ENCODE data around the gene ATG12. TPM values are rescaled to one million over a fixed set of nuclear protein-coding genes. Genes with fewer than 3 reads are reported as not detected.
A peak's percentile ranks its signal among the peaks of the same experiment; 100 is the strongest.
"Not testable (repeated sequence)": the region's sequence is repeated elsewhere in the genome, so short reads cannot be mapped to it uniquely, and the experiment has no call there.

Gene ATG12
- total RNA-seq, 1 experiment from 2014 or later = 102 TPM

DNA sequence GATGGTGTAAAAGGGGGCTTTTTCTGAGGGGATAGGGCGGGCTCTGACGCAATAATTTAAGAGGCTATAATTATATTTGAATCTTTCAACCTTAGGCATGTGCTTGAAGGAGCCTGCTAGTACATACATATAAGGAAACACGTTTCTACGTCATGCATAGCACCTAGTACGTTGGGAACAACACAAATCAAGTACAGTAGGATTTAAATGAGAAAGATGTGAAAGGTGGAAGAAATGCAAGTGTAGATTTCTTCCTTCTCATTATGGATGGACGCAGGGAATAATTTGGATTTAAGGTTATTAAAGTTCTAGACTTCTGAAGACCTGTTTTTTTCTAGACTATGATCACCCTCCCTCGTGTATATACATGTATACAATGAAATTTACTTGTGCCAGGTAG is 24.0 kb downstream of the ATG12 start:
- Histone ChIP-seq H3K36me3 (no peaks in the 10 kb centered on the region), H3K9me3 (no peaks in the 10 kb centered on the region), H3K4me3 (no peak overlapping the region), H3K27me3 (peaks cover 67% of the 10 kb centered on the region)
- no peak for DNase-seq

DNA sequence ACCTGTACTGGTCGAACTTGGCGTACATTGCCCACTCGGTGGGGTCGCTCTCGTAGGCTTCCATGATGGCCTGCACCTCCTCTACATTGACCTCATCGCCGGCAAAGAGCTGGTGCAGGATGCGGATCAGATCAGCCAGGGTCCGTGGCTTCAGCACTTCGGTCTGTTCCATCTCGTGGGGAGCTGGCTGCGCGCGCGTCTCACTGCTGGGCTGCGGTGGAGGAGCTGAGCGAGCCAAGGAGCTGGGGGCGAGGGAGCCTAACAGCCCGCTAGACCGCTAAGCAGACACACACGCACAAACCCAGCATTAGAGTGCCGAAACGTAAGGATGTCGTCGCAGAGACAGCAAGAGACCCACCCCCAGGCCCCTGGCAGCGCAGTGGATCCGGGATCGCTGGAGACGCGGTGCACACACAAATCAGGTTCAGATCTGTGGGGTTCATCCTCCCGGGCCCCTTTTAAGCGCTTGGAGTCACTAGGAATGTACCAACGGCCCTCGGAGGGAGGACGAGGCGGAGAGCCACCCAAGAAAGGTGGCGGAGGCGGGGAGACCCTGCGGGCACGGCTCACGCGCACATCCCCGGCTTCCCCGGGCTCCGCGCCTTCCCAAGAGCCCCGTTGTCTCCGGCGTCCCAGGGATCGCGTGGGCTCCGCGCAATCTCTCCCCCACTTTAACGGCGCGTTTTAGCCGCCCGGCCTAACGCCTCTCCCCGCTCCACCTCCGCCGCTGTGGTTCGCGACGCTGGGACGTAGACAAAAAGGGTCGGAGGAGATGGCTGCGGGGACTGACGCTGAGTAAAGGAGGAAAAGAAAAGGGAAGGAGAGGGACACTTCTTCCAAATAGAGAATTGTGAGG is 24.9 kb downstream of the ATG12 start, which contains the start of gene CDO1:
CDO1 (minus strand) TSS at position 434 of the 856 bp plus-strand sequence; CDS start at position 172, 262 bp downstream.
- Histone ChIP-seq H3K9me3 (no peaks in the 10 kb centered on the region), H3K4me3 (peak within 1 kb of the TSS; percentile 28), H3K36me3 (no peaks in the 10 kb centered on the region), H3K27me3 (peaks cover 76% of the 10 kb centered on the region)
- DNase-seq = peak; percentile 57

DNA sequence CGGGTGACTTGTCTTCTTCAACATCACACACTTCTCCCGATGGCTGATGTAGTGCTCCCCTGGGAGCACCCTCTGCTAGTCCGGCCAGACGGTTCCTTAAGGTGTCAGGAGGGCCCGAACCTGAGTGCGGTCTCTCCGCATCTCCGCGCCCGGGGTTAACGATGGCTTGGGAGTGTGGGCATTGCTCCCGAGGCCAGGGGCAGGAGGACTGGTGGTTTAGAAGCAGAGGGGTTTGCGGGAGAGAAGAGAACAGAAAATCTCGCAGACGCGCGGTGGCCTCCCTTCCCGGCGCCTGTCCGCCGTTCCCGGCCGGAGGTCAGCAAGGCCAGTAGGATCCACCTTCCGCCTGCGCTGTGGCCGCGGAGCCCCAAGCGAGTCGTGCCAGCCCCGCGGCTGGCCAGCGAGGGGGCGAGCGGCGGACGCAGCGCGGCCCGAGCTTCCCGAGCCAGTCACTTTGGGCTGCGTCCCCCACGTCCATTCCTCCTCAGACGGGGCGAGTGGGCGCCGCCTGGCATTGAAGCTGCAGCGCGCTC is 25.6 kb downstream of the ATG12 start:
- Histone ChIP-seq H3K36me3 (no peaks in the 10 kb centered on the region), H3K9me3 (no peaks in the 10 kb centered on the region), H3K27me3 (peaks cover 76% of the 10 kb centered on the region), H3K4me3 (peak overlapping the region; percentile 28)
- DNase-seq = peak; percentile 34

- Histone ChIP-seq H3K36me3 (no peaks in the 10 kb centered on the region), H3K27me3 (peaks cover 71% of the 10 kb centered on the region), H3K4me3 (no peak overlapping the region), H3K9me3 (no peaks in the 10 kb centered on the region)
- DNase-seq = no peak
Observed at GRCh38 chr5:115815006-115815692, 26.2 kb downstream of the ATG12 start.

GRCh38 chr5:115813719-115814118 is 27.6 kb downstream of the ATG12 start:
- Histone ChIP-seq H3K4me3 (no peak overlapping the region), H3K9me3 (no peaks in the 10 kb centered on the region)
- DNase-seq = no peak

GRCh38 chr5:115812372-115812771 is 29.0 kb downstream of the ATG12 start:
- H3K4me3 ChIP-seq = no peak overlapping the region
- H3K36me3 ChIP-seq = no peaks in the 10 kb centered on the region

More at GRCh38 chr5:115813719-115814118, 27.6 kb downstream of the ATG12 start:
- no peaks in the 10 kb centered on the region for H3K36me3 ChIP-seq
- peaks cover 68% of the 10 kb centered on the region for H3K27me3 ChIP-seq

GRCh38 chr5:115811406-115811805 is 30.0 kb downstream of the ATG12 start:
- no peaks in the 10 kb centered on the region for H3K9me3 ChIP-seq

More at GRCh38 chr5:115812372-115812771, 29.0 kb downstream of the ATG12 start:
- no peak for DNase-seq
- H3K9me3 ChIP-seq = no peaks in the 10 kb centered on the region
- H3K27me3 ChIP-seq = peaks cover 56% of the 10 kb centered on the region

GRCh38 chr5:115810761-115811160 is 30.6 kb downstream of the ATG12 start:
- peaks cover 42% of the 10 kb centered on the region for H3K27me3 ChIP-seq
- DNase-seq = no peak
- H3K4me3 ChIP-seq = no peak overlapping the region
- no peaks in the 10 kb centered on the region for H3K9me3 ChIP-seq
- no peaks in the 10 kb centered on the region for H3K36me3 ChIP-seq

More at GRCh38 chr5:115811406-115811805, 30.0 kb downstream of the ATG12 start:
- H3K27me3 ChIP-seq = peaks cover 48% of the 10 kb centered on the region
- DNase-seq = no peak
- no peak overlapping the region for H3K4me3 ChIP-seq
- no peaks in the 10 kb centered on the region for H3K36me3 ChIP-seq

GRCh38 chr5:115809946-115810345 is 31.4 kb downstream of the ATG12 start:
- no peak for DNase-seq
- H3K4me3 ChIP-seq = no peak overlapping the region
- no peaks in the 10 kb centered on the region for H3K36me3 ChIP-seq
- peaks cover 34% of the 10 kb centered on the region for H3K27me3 ChIP-seq
- no peaks in the 10 kb centered on the region for H3K9me3 ChIP-seq

DNA sequence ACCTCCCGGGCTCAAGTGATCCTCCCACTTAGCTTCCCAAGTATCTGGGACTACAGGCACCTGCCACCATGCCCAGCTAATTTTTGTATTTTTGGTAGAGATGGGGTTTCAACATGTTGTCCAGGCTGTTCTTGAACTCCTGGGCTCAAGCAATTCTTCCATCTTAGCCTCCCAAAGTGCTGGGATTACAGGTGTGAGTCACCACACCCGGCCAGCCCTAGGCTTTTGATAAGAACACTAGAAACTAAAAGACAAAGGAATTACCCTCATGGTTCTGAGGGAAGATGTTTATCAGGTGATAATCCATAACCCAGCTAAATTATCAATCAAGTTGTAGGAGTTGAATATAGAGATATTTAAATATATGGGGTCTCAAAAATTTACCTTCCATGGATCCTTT is 33.3 kb downstream of the ATG12 start:
- not testable (repeated sequence) for DNase-seq, H3K36me3 ChIP-seq

DNA sequence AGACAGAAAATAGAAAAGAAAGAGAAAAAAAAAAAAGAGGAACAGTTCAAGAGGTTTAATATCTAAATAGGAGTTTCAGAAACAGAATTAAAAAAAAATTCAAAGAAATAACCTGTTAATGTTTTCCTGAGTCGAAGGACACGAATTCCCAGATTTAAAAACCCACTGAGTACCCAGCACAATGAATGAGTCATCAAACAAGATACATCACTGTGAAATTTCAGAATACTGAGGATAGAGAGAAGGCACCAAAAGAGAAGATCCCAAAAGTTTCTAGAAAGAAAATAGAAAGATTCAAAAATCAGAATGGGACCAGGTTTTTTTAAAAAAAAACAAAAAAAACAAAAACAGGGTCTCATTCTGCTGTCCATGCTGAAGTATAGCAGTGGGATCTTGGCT is 33.7 kb downstream of the ATG12 start:
- no peak overlapping the region for H3K4me3 ChIP-seq
- H3K9me3 ChIP-seq = no peaks in the 10 kb centered on the region
- no peaks in the 10 kb centered on the region for H3K36me3 ChIP-seq
- peaks cover 14% of the 10 kb centered on the region for H3K27me3 ChIP-seq
- DNase-seq = no peak

More for the DNA sequence above, 33.3 kb downstream of the ATG12 start:
- not testable (repeated sequence) for H3K9me3 ChIP-seq, H3K4me3 ChIP-seq
- H3K27me3 ChIP-seq = peaks cover 15% of the 10 kb centered on the region

DNA sequence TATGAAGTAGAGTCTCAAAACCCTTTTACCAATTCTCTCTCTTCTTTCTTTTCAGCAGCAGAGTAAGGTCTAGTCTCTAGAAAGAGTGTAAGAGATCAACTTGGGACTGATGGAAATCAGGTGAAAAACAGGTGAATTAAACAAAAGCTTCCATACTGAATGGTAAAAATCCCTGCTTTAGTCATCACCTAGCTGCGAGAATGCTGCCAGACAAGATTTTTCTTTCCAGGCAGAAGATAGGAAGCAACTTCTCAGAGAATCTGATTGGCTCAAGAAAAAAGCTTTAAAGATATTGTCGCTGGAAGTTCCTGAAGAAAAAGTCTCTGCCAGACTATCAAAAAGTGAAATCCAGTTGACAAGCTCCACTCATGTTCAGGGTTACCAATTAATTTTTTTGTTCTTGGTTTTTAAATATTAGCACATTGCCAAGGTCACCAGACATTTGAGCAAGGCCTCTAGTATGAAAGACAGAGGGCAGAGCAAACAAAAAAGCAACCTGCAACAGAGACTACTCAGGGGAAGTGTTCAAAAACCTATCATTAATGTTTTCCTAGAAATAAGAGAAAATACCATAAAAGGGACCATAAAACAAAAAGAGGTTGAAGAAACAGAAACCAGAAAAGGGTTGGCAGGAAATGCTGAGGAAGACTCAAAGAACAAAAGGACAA is 34.2 kb downstream of the ATG12 start:
- Histone ChIP-seq H3K4me3 (no peak overlapping the region), H3K36me3 (no peaks in the 10 kb centered on the region)
- no peak for DNase-seq

GRCh38 chr5:115801984-115802383 is 39.4 kb downstream of the ATG12 start:
- DNase-seq = no peak
- Histone ChIP-seq H3K9me3 (no peaks in the 10 kb centered on the region), H3K27me3 (peaks cover 2% of the 10 kb centered on the region; the same call in 1 of the 2 replicates), H3K4me3 (no peak overlapping the region), H3K36me3 (no peaks in the 10 kb centered on the region)

More for the DNA sequence above, 34.2 kb downstream of the ATG12 start:
- Histone ChIP-seq H3K9me3 (no peaks in the 10 kb centered on the region), H3K27me3 (peaks cover 9% of the 10 kb centered on the region)

GRCh38 chr5:115801152-115801551 is 40.2 kb downstream of the ATG12 start:
- Histone ChIP-seq H3K9me3 (no peaks in the 10 kb centered on the region), H3K27me3 (no peaks in the 10 kb centered on the region; the same call in 1 of the 2 replicates)
- no peak for DNase-seq

GRCh38 chr5:115800108-115800507 is 41.3 kb downstream of the ATG12 start:
- H3K36me3 ChIP-seq = no peaks in the 10 kb centered on the region
- no peak for DNase-seq

More at GRCh38 chr5:115801152-115801551, 40.2 kb downstream of the ATG12 start:
- Histone ChIP-seq H3K36me3 (no peaks in the 10 kb centered on the region), H3K4me3 (no peak overlapping the region)

DNA sequence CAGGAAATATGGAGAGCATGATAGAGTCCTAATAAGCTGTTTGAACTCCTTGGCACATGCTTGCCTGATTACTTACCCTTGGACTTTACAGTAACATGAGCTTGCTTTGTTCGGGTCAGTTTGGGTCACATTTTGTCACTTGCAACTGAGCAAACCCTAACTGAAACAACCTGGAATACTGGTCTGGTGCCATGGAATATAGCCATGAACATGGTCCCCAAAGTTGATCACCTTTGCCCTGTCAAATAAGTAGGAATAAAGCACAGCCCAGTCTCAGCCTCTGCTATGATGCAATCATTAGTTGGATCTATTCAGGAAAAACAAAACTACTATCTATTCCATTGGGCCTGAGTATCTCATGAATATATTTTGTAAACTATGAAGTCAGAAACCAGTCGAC is 43.1 kb downstream of the ATG12 start:
- Histone ChIP-seq H3K36me3 (no peaks in the 10 kb centered on the region), H3K4me3 (no peak overlapping the region), H3K9me3 (no peaks in the 10 kb centered on the region), H3K27me3 (peaks cover under 1% of the 10 kb centered on the region; the same call in 1 of the 2 replicates)
- no peak for DNase-seq

More at GRCh38 chr5:115800108-115800507, 41.3 kb downstream of the ATG12 start:
- Histone ChIP-seq H3K9me3 (no peaks in the 10 kb centered on the region), H3K4me3 (no peak overlapping the region), H3K27me3 (no peaks in the 10 kb centered on the region; the same call in 1 of the 2 replicates)
